ENCODE results near the gene LSM14A. TPM values are rescaled to one million over a fixed set of nuclear protein-coding genes. Genes with fewer than 3 reads are reported as not detected.
"Not testable (repeated sequence)": the region's sequence is repeated elsewhere in the genome, so short reads cannot be mapped to it uniquely, and the experiment has no call there.

Gene LSM14A
- total RNA-seq, 1 experiment from 2014 or later: 51.8 TPM

DNA sequence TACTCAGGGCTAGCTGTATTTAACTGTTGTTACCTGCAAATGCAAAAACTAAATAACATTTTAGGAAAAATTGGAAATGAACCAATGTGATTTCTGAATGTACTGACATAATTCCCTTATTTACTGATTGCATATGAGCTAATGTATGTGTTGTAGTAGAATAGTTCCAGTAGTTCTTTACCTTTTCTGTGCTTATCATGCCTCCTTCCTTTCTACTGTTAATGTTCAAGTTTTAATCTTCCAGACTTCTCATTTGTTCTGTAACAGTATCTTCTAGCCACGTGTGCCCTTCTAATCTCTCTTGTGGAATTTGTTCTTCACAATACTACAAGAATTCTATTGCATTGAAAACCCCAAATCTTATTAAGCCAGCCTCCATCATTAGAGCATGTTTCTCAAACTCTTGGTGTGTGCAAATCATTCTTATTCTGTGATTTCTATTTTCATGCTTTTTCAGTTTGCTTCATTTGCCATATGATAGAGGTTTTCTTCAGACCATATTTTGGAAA is 17.7 kb downstream of the LSM14A start:
- no peak for DNase-seq (ENCODE audit: low read depth)

DNA sequence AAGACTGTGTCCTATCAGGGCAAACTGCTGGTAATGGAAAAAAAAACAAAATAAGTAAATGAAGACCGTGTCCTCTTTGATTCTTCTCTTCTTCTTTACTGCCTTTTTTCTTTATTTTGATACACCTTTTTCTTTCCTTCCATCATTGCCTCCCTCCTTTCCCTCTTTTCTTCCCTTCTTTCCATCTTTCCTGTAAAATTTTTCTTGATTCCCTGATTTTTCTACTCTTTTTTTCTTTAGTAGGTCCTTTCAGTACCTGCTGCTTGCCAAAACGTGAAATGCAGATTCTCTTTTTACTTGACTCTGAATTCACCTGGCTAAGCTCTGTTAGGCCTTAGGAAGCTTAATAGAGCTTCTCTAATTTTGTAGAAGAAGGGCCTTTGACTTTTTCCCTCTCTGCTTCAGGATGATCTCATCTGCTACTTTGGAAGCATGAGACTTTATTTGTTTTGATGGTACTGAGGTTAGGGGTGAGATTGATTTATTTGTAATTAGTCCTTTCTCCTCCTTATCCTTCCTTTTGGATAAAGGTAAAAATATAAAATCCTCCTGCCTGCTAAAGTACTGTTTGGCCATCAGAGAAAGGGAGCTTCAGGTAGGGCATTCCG is 19.2 kb downstream of the LSM14A start:
- no peak for DNase-seq (ENCODE audit: low read depth)

DNA sequence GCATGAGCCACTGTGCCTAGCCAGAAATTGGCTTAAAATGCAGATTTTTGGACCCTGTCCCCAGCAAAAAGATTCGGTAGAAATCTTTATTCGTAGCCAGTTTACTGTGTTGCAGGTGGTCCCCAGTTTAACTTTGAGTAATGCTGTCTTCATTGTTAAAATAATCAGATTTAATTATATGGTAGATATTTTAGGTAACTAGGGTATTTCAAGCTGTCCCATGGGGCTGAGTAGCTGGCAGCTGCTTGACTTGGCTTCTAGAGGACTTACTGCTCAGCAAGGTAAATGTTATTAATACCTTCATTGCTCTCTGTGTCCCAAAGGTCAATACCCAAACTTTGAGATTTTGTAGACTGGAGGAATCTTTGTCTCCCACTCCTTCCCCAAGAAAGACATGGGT is 21.1 kb downstream of the LSM14A start:
- DNase-seq (ENCODE audit: low read depth): no peak

DNA sequence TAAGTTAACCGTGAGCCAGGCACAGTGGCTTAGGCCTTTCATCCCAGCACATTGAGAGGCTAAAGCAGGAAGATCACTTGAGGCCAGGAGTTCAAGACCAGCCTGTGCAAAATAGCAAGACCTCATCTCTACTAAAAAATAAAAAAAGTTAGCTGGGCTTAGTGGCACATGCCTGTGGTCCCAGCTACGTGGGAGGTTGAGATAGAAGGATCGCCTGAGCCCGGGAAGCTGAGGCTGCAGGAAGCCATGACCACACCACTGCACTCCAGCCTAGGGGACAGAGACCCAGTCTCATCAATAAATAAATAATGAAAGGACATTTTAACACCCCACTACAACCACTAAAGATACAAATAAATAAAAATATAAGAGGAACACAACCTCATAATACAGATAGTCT is 21.6 kb downstream of the LSM14A start:
- no peak for DNase-seq (ENCODE audit: low read depth)

DNA sequence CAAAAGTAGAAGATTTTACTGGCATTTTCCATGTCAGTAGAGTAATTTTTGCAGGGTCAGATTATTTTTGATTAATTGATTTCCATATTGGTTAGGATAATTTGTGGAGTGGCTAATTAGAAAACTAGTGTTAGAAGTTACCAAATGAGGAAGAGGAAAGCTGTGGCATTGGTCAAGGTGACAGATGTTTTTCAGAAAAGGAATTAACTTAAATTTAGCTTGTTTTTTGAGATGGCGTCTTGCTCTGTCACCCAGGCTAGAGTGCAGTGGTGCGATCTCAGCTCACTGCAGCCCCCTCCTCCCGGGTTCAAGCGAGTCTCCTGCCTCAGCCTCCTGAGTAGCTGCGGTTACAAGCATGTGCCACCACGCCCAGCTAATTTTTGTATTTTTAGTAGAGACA is 28.8 kb downstream of the LSM14A start:
- no peak for DNase-seq (ENCODE audit: low read depth)

DNA sequence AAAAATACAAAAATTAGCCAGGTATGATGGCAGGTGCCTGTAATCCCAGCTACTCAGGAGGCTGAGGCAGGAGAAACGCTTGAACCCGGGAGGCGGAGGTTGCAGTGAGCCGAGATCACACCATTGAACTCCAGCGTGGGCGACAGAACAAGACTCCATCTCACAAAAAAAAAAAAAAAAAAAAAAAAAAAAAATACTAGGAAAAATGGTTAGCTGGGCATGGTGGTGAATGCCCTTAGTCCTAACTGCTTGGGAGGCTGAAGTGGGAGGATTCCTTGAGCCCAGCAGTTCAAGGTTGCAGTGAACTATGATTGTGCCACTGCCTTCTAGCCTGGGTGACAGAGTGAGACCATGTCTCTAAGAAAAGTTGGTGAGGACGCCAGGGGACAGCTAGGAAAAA is 33.0 kb downstream of the LSM14A start:
- not testable (repeated sequence) for DNase-seq (ENCODE audit: low read depth)

DNA sequence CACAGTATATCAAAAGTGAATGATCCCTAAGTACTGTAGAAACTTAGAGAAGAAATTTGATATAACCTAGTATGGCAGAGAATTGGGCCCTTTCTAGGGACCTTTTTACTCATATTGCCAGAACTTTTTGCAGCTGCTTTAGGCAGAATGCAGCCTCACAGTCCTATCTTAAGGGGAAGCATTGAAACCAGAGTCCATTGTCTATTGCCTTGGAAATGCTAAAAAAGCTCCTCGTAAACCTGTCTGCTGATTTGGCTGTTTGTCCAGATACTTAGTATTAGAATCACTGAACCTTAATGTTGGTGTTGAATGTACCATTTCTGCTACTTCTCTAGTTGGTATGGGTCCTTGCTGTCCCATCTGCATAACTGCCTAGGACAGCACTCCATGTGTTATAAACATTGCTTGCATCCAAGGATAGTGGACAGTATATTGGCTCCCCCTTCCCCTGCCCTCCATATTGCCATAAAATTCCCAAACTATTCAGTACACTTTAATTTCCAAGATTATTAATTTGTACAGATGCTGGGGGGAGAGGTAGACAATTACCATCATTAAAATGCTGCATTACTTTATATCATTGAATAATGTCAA is 36.1 kb downstream of the LSM14A start:
- DNase-seq (ENCODE audit: low read depth): no peak

DNA sequence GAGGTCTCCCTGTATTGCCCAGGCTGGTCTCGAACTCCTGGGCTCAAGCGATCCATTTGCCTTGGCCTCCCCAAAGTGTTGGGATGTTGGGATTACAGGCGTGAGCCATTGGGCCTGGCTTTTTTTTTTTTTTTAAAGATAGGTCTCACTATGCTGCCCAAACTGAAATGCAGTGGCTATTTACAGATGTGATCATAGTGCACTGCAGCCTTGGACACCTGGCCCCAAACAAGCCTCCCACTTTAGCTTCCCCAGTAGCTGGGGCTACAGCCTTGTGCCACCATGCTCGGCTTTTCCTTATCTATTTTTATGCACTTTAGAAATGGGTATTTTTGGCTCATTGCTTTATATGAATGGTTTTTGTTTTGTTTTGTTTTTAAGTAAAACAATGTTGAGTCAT is 37.4 kb downstream of the LSM14A start:
- DNase-seq (ENCODE audit: low read depth): no peak

DNA sequence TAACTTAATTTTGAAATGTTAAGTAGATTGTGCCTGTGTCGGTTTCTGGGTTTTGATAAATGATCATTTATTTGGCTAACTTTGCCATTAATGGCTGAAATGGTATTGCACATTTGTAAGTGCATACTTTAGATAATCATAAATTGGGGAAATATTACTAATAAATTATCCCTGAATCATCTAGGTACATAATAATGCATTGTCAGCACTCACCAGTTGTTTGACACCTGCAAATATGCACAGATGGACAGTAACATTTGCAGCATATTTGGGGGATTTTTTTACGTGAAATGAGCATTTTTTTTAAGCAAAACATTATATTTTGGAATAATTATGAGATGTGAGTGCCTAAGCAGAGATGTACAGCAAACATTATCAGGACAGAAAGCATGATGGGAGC is 41.0 kb downstream of the LSM14A start:
- no peak for DNase-seq (ENCODE audit: low read depth)

DNA sequence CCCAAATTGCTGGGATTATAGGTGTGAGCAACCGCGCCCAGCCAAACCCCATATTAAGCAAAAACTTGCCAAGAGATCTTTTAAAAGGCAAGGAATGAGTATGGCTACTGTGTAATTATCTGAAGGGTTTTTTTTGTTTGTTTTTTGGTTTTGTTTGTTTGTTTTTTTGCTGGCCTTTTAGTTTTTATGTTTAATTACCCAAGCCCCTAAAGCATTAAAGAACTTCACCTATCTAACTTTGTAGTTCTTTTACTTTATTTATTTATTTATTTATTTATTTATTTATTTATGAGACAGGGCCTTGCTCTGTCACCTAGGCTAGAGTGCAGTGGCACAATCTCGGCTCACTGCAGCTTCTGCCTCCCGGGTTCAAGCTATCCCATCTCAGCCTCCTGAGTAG is 41.7 kb downstream of the LSM14A start:
- no peak for DNase-seq (ENCODE audit: low read depth)

DNA sequence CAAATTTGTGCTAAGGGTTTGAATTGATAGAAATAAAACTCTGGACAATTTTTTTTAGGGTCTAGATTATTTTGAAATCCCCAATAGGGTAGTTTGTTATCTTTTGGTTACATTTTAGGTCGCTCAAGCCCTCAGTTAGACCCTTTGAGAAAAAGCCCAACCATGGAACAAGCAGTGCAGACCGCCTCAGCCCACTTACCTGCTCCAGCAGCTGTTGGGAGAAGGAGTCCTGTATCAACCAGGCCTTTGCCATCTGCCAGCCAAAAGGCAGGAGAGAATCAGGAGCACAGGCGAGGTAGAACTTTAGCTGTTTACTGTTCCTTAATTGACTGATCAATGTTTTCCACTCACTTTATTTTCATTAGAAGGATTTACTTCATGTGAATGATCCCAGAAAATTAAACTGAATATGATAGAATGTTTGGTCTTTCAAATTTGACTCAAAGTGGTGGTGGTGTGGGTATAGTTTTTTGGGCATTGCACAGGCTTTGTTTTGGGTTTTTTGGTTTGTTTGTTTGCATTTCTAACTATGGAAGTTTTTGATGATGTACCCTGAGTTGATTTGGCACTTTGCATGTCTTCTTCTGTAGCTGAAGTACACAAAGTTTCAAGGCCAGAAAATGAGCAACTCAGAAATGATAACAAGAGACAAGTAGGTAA is 42.8 kb downstream of the LSM14A start:
- no peak for DNase-seq (ENCODE audit: low read depth)

DNA sequence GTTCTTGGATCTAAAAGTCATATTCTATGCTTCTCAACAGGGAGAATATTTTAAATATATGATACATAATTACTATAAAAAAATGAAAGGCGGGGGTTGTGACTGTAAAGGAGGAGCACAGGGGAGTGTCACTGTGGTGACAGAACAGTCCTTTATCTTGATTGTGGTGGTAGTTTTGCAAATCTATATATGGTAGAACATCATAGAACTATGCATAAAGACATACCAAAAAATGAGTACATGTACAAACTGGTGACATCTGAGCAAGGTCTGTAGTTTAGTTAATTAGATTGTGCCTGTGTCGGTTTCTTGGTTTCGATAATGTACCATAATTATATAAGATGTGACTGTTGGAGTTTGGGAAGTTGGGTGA is 43.3 kb downstream of the LSM14A start:
- no peak for DNase-seq (ENCODE audit: low read depth)

DNA sequence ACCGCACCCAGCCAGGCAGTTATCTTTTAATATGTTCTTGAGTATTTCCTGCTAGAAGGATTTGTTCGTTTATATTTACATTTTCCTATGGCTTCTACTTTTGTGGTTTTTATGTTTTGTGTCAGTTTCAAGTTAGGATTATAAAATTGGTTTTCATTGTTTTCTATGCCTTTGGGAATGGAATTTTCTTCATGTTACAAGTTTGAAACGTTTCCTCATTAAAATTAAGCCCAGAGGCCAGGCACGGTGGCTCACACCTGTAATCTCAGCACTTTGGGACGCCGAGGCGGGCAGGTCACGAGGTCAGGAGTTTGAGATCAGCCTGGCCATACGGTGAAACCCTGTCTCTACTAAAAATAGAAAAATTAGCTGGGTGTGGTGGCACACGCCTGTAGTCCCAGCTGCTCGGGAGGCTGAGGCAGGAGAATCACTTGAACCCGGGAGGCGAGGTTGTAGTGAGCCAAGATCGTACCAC is 44.5 kb downstream of the LSM14A start:
- not testable (repeated sequence) for DNase-seq (ENCODE audit: low read depth)

DNA sequence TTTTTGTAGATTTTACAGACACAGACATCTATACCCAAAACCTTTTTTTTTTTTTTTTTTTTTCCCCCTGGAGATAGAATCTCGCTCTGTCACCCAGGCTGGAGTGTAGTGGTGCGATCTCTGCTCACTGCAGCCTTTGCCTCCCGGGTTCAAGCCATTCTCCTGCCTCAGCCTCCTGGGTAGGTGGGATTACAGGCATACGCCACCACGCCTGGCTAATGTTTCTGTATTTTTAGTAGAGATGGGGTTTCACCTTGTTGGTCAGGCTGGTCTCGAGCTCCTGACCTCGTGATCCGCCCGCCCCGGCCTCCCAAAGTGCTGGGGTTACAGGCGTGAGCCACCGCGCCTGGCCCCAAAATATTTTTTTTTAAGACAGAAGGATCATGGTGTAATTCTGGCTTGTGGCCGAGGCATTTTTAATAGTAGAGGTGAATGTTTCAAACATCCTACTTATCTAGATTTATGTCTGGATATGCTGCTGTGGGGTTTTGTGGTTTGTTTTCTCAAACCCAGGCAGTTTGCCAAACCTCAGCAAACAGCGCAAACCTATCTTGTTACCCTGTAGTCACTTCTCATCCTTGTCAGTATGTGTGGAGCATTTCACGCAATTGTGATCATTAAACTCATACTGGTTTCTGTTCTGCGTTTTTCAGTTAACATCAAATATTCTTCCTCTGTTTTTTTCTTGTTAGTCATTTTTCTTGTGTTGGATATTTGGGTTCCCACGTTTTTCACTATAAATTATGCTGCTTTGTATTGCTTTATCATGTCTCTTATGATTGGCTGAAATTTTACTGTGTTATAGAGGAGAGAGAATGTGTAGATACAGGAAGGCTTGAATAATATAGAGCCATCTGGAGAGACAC is 45.9 kb downstream of the LSM14A start:
- DNase-seq (ENCODE audit: low read depth): peak; percentile 97

DNA sequence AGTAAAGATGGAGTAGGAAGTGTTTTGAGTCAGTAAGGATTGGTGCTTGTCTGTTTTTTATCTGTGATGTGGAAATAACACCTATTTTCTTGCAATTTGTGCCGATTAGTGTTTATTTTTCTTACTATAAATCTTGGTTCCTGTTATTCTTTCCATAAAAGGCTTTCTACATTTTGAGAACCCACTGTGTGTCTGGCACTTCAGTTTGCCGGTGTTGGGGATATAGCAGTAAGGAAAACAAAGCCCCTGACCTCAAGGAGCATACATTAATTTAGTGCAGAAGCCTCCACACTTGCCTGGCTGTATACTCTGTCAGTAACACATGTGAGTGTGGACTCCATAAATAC is 46.5 kb downstream of the LSM14A start:
- DNase-seq (ENCODE audit: low read depth): no peak

DNA sequence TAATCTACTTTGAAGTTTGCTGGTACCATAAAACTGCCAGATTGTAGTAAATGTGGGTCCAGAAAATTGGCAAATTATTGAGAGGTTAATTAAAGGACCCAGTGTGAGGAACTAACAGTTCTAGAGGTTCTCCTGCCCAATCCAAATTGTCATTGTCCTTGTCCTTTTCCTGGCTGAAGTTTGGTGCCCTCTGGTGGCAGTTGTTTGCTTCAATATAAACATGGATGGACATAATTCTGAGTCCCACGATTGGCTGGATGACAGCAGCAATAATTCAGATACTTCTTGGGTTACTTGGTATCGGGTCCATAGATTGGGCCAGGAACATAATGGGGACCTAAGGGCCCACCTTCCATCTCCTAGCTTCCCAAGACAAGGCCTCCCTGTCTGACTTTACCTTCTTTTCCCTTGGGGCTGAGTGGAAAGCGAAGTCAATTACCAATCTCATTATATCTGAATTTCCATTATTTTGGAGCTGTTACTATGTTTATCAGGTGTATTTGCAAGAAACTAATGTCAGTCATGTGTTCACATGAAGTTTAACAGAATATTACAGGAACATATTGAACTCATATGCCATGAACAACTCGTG is 48.3 kb downstream of the LSM14A start:
- DNase-seq (ENCODE audit: low read depth): peak; percentile 65

DNA sequence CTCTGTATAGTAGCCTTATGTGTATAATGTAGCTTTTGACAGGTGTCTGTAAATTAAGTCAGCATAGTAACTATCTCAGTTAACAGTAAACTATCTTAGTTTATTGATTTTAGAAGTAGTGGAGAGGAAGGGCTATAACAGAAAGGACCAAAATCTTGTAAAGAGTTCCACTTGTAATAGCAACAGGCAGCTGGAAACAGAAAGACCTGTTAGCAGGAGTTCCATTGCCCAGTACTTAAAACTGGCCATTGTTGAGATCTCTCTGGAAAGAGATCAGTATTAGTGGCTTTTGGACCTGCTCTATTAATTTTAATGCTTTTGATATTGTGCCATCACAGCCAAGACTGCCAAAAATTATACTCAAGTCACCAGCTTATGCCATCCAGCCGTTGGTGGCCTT is 50.1 kb downstream of the LSM14A start:
- no peak for DNase-seq (ENCODE audit: low read depth)

DNA sequence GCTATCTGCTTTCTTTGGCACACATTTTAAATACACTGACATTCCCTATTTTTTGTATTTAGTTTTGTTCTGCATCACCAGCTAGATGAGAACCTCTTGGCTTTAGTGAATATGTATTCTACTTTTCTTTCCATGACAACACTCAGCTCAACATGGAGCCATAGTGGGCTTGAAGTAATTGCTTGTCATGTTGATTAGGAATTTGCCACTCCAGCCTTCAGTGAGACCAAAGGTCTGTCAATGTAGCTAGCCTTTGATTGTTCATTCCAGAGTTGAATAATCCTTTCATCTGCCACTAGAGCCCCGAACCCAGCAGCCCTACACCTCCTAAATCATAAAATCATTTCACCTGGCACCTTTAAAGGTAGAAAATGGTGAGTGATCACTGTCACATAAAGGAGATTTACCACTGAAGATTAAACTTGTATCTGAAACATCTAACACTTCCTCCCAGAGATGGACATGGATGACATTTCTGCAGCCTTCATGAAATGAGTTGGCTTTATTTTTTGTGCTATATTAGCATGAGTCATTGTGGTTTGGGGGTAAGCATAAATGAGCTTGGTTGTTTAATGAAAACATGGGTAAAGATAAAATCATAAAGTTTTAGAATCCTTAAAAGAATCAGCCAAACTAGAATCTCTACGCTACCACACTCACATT is 52.8 kb downstream of the LSM14A start:
- DNase-seq (ENCODE audit: low read depth): peak; percentile 72

DNA sequence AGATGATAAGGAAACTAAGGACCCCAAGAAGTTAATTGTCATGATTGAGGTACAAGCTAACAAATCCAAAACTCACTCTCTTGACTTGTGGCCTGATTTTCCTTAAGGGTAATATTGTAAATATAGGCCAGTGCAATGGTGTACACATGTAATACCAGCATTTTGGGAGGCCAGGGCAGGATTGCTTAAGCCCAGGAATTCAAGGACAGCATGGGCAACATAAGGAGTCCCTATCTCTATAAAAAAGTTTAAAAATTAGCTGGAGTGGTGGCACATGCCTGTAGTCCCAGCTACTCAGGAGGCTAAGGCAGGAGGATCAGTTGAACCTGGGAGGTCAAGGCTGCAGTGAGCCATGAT is 53.3 kb downstream of the LSM14A start:
- DNase-seq (ENCODE audit: low read depth): no peak

DNA sequence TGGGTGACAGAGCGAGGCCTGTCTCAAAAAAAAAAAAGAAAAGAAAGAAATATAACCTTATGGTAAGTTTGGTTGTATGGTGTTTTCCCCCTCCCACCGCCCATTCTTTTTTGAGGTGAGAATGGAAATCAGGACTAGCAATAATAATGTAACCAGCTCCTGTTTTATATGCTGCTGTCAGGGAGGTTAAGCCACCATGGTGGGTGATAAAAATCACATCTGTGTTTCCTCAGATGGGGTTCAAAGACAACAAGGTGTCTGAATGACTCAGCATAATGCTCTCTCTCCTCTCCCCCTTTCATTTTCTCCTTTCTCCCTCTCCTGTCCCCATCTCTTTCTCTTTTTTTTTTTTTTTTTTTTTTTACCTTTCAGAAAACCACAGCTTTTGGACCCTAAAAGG is 53.7 kb downstream of the LSM14A start:
- no peak for DNase-seq (ENCODE audit: low read depth)

DNA sequence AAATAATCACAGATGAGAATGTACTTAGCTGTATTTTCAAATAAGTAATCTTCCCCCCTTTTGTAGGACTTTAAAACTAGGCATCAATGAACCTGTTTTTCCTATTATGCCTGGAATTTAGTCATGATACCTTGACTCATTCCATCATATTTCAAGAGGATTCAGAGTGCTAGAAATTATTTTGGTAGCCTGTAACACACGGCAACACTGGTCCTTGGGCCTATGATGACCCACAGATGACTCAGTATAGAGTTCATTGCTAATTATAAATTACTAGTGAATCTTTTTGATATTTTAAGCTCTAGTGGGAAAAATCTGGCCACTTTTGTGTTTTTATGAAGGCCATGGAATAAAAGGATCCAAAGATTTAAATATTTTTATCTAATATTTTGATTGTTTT is 56.0 kb downstream of the LSM14A start:
- DNase-seq (ENCODE audit: low read depth): peak; percentile 44

DNA sequence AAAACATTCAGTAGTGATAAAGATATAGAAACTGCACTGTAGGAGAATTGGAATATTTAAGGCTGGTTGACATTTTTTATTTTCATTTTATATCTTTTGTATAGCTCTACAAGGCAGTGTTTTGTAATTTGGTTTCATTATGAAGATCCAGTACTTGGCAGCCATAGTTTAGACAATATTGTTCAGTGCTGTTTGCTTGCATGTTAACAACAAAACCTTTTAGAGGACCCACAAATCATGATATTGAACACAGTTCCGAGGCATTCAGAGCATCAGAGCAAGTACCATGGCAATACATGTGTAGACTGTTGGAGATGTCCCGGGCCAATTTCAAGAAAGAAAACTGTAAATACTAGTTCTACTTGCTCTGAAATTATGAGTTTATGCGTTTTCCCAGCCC is 56.5 kb downstream of the LSM14A start:
- DNase-seq (ENCODE audit: low read depth): no peak
